GM18508 (cell line): ENCODE results near the gene LACTB.

Experiments
- ATAC-seq: cut with Tn5 transposase; IDR thresholded peaks from one replicate; pipeline ENCODE4 v1.9.1; 2021; ENCODE audit warnings: moderate number of reproducible peaks; ENCODE audit not compliant: insufficient read depth, unreplicated experiment

Gene LACTB, protein sequence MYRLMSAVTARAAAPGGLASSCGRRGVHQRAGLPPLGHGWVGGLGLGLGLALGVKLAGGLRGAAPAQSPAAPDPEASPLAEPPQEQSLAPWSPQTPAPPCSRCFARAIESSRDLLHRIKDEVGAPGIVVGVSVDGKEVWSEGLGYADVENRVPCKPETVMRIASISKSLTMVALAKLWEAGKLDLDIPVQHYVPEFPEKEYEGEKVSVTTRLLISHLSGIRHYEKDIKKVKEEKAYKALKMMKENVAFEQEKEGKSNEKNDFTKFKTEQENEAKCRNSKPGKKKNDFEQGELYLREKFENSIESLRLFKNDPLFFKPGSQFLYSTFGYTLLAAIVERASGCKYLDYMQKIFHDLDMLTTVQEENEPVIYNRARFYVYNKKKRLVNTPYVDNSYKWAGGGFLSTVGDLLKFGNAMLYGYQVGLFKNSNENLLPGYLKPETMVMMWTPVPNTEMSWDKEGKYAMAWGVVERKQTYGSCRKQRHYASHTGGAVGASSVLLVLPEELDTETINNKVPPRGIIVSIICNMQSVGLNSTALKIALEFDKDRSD

DNA sequence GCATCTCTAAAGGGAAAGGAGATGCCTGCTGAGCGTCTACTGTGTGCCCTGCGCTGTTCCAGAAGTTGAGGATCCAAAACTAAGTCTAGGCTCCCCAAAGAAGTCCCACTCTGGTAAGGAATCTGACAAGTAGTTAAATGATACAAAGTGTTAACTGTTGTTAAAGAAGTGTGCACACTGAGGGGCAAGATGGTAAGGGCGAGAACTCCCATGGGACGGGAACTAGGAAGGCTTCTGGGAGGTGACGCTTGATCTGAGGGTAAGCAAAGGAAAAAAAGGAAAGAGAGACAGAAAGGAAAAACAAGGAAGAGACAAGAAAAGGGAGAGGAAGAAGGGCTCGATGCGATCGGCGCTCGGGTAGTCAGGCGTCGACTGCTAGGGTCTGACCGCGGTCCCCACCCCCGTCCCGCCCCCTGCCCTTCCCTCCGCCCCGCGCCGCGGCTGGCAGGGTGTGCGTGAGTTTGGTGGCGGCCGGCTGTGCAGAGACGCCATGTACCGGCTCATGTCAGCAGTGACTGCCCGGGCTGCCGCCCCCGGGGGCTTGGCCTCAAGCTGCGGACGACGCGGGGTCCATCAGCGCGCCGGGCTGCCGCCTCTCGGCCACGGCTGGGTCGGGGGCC is at the start of gene LACTB:
Gene LACTB, plus strand, starts transcription at position 480 of the 620 bp plus-strand sequence. Its CDS starts 11 bp downstream, at position 491.
- no peak for ATAC-seq

DNA sequence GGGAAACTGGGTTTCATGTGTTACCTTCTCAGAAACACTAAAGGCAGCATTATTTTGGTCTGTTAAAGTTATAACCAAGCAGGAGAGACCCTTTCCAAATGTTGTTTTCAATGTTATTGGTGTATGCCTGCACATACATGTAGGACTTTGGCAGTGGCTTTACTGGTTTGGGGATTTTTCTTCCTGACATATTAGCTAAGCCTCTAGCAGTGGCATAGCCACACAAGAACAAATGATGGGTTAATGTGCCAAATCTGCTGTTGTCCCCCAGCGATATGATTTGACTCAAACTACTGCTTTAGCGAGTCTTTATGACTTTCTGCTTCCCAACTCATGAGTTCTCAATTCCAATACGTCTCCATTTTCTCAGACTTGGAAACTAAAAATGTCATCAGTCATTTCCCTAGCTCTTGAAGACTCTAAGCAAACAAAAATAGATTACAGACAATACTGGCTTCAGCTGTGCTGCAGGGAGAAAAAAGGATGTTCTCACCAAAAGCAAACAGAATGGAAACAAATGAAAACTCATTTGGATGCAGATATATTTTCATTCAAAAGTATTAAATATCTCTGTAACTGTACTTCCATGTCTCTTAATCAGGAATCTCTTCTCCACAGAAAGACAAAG is 49.5 kb upstream of the LACTB start:
- no peak for ATAC-seq

DNA sequence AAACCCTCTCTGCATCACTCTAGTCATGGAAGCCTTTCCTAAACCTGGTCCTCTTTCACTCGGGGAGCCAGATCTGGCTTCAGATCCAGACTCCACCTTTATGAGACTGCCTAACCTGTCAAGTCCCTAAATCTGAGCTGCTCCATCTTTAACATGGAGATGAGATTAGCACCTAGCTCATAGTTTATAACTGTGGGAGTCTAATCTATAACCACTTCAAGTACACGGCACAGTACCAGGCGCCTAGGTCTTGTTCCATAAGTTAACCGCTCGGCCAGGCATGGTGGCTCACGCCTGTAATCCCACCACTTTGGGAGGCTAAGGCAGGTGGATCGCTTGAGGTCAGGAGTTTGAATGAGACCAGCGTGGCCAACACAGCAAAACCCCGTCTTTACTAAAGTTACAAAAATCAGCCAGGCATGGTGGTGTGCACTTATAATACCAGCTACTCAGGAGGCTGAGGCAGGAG is 48.8 kb upstream of the LACTB start:
- ATAC-seq, result no peak

DNA sequence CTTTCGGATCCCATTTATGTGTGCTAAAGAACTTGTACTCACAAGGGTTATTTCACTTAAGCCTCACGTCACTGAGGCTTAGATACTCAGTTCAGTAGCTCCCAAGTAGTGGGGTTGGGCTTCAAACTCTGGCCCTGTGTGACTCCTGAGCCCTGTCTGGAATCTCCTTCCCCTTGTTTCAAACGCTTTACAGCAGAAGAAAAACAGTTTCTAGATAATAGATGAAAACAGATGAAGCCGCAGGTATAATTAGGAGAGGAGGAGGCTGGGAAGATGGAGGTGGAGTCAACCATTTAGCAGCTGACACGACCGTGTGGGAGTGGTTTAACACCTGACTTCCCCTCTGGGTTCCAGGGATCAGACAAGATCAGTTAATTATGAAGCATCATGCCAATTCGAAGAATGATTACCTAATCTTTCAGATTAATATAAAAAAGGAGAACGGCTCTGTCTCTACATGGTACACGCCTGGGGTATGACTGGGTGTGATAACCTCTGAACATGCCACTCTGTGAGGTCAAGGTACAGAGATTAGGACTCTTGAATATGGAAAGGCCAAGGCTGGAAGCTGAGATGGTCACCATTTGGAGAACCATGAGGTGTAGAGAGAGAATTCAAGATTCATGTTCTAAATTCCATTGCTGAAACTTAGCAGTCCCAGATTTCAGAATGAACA is 48.0 kb upstream of the LACTB start:
- ATAC-seq, result no peak

DNA sequence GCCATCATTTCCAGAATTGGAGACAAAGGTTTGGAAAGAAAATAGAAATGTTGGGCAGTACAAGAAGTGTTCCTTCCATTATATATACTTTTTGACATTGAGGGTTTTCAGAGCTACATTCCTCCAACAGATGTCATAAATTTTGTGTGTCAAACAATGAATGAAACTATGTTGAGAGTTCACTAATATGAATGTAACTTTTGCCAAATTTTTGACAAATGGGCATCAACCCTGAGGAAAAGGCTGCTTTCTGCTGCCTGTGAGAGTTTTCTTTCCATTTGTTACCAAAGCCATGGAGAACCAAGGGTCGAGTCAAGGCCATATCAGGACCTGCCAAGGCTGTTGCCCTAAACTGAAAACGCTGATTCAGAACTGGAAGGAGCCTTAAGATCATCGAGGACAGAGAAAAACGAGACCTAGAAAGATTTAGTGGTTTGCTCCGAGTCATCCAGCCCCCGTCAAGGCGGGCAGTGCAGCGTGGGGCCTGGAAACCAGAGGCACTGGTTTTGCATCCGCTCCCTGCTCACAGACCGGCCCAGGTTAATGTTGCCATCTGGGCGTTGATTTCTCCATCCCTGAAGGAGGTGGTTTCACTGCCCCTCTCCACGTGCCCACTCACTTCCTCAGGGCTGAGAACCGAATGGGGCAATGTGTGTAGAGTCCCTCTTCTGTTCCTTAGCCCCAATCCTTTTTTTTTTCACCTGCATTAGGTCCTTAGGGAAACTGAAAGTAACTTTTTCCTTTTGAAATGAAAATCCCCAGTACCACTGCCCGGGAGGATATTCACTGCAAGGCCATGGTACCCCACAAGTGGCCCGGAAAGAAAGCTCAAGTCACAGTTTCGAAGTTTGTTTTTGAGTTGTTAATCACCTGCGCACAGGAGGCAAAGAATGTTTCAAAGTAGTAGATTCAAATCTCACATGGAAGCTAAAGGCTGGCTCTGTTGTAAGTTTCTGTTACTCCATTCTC is 46.4 kb upstream of the LACTB start:
- no peak for ATAC-seq

DNA sequence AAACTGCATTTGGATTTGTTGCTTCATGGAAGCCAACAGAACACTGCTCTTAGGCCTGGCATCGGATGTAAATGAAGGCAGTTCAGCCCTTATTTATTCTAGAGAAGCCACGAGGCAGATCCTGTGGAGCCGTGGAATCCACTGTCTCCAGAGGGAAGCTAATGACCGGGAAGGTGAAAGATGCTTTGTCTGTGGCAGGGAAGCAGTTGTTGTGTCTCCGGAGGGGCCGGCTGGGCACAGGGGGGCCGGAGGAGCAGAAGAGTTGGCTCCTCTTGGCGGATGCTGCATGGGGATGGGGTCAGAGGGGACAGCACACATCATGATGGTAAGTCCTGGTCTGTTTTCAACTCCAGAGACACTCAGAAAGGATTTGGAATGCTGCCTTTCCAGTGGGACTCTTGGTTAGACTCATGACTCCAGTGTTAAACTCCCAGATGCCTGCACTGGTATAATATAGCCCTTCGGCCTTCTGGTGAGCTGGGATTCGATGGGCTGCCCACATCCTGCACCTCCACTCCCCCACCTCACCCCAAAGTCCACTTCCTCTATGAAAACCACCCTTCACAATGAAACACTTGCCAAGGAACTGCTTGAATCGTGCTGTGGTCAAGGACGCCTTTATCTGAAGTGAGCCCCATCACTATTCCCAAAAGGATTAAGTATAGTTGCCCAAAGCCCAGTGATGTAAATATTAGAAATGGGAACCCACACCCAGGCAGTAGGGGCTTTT is 45.5 kb upstream of the LACTB start:
- no peak for ATAC-seq

DNA sequence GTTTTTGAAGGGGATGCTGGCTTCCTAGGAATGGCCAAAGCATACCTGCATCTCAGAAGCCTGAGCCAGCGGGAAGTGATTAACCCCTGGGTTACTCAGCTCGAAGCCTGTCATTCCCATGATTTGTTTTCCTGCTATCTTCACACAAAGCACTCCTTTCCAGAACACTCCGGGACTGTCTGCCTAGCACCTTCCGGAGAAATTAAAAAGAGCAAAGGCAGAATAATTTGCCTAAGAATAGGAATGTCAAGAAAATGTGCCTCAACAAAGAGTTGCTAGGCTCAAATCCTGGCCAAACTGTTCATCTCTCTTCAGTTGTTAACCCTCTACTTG is 45.0 kb upstream of the LACTB start:
- ATAC-seq, result no peak

DNA sequence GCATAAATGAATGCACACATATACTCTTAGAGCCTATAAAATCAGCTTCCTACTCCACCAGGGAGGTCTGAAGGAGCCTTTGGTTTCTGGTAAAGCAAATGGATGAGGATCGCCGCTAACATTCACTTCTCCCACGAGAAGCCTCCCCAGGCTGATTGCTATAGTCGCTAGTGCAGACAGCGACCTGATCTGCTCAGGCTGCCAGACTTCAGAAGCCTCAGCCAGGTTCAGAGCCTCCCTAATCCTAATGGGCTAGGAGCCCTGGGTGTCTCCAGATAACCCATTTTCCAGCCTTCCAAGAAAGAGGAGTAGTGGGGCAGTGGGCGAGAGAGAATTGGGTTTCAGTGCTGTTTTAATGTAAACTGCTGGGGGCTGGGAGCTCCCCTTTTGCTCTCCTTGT is 43.7 kb upstream of the LACTB start:
- no peak for ATAC-seq

DNA sequence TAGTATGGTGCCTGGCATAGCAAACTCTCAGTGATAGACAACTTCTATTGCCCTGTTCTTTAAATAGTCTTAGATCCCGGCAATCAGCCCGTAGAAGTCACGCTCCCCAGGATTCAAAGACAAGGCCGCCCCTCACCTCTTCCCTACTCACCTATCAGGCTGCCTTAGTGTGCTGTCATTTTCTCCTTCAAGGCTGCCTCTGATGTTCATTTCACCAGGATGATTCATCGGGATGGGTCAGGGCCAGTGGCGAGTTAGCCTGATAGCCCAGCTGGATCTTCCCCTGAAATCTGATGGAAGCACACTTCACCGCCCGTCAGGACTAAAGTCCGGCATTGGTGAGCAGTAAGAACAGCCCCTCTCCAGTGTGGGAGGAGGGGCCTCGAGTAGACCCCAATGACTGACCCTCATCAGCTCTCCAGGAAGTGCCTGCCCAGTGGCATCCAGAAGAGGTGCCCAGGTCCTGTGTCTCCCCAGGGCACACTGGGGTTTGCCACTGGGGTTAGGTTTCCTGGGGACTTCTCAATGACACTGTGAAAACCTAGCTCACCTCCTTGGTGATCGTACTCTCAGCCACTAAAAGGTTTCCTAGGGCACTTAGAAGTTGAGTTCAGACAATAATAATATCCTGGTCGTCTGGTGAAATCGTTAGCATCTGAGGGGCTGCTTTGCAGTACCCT is 41.6 kb upstream of the LACTB start:
- no peak for ATAC-seq

DNA sequence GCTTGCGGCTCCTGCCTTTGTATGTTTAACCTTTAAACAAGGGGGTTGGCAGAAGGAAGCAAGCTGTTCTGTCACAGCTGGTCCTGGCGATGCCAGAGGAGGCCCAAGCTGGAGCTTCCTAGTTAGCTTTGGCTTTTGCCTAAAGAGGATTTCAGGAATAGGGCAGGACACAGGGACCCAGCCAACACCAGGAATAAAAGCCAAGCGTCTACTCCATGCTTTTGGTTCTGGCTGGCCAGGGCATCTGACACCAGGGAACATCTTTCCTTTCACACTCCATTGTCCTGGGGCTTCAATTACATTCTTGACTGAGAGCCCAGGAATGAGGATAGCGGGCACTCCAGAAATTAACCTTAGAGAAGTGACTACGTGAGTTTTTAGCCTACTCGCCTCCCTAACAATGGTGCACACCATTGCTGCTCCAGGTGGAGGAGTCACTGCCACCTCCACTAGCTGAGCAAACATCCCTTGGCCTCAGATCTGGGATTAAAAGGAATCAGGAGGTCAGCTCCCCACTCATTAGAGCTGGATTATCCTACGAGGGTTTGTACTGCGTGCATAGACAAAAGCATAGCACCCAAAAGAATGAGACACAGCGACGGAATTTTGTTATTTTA is 40.9 kb upstream of the LACTB start:
- ATAC-seq, result no peak

DNA sequence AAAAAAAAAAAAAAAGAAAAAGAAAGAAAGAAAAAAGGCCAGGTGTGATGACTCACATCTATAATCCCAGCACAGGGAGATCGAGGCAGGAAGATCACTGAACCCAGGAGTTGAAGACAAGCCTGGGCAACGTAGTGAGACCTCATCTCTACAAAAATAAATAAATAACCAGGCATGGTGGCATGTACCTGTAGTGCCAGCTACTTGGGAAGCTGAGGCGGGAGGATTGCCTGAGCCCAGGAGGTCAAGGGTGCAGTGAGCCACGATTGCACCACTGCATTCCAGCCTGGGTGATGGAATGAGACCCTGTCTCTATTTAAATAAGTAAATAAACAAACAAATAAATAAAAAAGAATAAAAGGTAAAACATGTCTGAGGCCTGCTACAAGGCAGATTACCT is 39.3 kb upstream of the LACTB start:
- no peak for ATAC-seq

DNA sequence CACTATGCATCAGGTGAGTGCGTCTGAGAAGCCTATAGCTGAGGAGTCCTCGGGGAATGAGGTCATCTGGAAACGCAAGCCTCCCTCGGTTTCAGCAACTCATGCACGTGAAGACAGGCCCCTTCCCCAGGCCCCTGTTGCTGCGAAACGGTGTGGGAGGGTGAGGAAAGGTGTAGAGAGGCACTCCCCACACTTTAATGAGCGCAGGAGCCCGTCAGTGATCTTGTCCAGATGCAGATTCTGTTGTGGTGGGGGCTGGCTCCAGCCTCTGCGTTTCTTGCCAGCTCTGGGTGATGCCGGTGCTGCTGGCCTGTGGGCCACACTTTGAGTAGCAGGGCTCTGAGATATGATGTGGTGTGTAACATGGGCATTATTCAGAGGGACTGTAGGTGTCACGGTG is 38.6 kb upstream of the LACTB start:
- no peak for ATAC-seq

DNA sequence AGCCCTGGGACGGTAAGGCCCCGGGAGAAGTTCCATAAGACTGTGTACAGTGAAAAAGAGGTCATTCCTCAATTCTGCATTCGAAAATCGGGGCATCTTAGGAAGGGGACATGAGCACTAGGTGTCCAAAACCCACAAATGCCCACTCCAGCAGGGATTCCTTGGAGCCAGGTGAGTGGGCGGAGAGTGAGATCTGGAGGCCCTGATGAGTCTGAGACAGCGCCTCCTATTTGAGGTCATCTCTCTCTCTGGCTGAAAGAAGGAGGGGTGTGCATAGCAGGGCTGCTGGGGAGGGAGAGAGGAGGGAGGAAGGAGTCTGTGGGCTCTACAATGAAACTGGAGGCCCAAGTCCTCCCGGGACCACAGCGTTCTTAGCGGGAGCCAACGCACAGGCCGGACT is 38.1 kb upstream of the LACTB start:
- ATAC-seq, result no peak

DNA sequence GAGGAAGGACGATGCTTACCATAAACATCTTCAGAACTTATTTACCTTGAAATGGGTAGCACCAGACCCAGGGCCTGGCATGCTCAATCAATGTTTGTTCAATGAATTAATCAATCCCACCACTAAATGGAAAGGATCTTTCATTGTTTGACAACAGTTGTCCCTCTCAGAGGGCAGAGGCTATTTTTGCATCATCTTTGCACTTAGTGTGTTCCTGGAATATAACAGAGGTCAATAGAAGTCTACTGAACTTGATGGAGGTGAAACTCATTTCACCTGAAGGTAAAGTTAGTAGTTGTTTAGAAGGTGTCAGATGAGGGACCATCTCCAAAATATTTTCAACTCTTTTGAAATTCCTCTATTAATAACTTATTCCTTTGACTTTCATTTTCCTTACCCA is 36.9 kb upstream of the LACTB start:
- ATAC-seq, result no peak

DNA sequence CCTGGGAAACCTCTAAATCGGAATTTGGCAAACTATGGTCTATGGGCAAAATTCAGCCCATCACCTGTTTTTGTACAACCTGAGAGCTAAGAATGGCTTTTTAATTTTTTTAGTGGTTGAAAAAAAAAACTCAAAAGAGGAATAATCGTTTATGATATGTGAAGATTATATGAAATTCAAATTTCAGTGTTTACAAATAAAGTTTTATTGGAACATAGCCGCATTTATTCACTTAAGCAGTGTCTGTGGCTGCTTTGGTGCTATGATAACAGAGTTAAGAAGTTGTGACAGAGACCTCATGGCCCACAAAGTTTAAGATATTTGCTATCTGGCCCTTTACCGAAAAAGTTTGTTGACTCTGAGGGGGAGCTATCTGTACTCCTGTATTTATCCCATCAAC is 36.4 kb upstream of the LACTB start:
- ATAC-seq, result no peak

DNA sequence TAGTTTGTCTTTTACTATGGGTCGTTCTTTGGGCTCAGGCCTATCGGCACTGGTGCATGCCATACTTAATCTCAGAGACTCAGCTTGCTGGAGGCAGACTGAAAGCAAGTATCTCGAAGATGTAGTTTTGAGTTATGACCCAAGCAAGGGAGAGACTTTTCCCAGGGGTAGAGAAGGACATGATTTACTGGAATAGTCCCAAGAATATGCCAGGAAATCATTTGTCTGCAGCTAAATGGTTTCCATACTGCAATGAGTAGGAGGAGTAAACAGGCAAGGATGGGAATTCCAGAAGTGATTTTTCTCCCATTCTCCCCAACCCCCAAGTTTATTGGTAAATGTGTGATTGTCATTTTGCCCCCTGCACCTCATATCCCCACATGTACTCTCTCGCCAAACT is 35.4 kb upstream of the LACTB start:
- no peak for ATAC-seq

DNA sequence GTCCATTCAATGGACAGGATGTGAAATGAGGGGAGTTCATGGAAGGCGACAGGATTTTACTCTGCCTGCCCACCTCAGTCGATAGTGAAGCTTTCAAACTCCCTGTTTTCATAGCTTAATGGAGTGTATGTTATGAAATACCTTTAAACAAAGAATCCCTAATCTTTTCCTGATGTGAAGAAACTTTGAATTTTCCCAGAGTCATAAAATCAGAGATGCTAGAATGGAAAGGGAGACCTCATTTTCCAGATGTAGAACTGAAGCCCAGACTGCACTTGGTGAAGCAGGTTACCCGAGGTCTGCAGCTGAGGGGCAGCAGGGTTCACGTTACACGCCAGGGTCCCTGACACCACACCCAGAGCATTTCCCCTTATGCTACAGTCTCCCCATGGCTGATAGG is 34.7 kb upstream of the LACTB start:
- no peak for ATAC-seq
